CD8-positive, alpha-beta memory T cell (primary cell): ENCODE results near the gene FILIP1L. TPM values are rescaled to one million over a fixed set of nuclear protein-coding genes. Genes with fewer than 3 reads are reported as not detected.

Experiments
- CTCF ChIA-PET: fragments of 350-600 bp; sonication (Branson Sonifier 250); formaldehyde crosslinking; loops from one replicate; lab custom pipeline; 2021; ENCODE audit warnings: antibody characterized with exemption; lab: Charles Lee
- POLR2A ChIA-PET: fragments of 350-600 bp; sonication (Branson Sonifier 250); formaldehyde crosslinking; loops from one replicate; lab custom pipeline; 2021; ENCODE audit warnings: antibody characterized with exemption; lab: Charles Lee
- DNase-seq, 5 donors: peaks; one replicate each; pipeline versions ENCODE4 v3.0.0 to v3.0.0-alpha.2; 2020 to 2022; ENCODE audit warnings: mixed read lengths in 1 of 5
- H3K27ac ChIP-seq: one replicate; pipeline ENCODE4 v1.7.0; 2013; ENCODE audit warnings: low read depth, mild to moderate bottlenecking, low read length, moderate library complexity
- H3K27me3 ChIP-seq: 2 replicates; pipeline ENCODE4 v1.7.0; 2013; ENCODE audit warnings: low read length, mild to moderate bottlenecking; ENCODE audit not compliant: insufficient read depth, poor library complexity, severe bottlenecking
- H3K36me3 ChIP-seq: 2 replicates; pipeline ENCODE4 v1.7.0; 2013; ENCODE audit warnings: mild to moderate bottlenecking, low read length, moderate library complexity; ENCODE audit not compliant: insufficient read depth
- H3K4me1 ChIP-seq: 2 replicates; pipeline ENCODE4 v1.7.0; 2013; ENCODE audit warnings: mild to moderate bottlenecking, low read length, moderate library complexity; ENCODE audit not compliant: insufficient read depth
- H3K4me3 ChIP-seq: 2 replicates; pipeline ENCODE4 v1.7.0; 2013; ENCODE audit warnings: mild to moderate bottlenecking, low read length
- H3K9me3 ChIP-seq: 2 replicates; pipeline ENCODE4 v1.7.0; 2013; ENCODE audit warnings: mild to moderate bottlenecking, low read length
- H3K27ac Mint-ChIP-seq, 8 donors: one replicate each; pipeline ENCODE4 v1.8.0; 2020 to 2021; ENCODE audit warnings: mixed read lengths in 8 of 8, mild to moderate bottlenecking in 6 of 8, inconsistent platforms in 3 of 8, moderate library complexity in 3 of 8
- H3K27me3 Mint-ChIP-seq, 2 donors: one replicate each; pipeline ENCODE4 v1.8.0; 2020 to 2021; ENCODE audit warnings: mixed read lengths in 2 of 2, mild to moderate bottlenecking in 1 of 2, moderate library complexity in 1 of 2
- H3K36me3 Mint-ChIP-seq, 3 donors: one replicate each; pipeline ENCODE4 v1.8.0; 2020 to 2021; ENCODE audit warnings: mixed read lengths in 3 of 3, inconsistent platforms in 1 of 3, mild to moderate bottlenecking in 1 of 3
- H3K4me1 Mint-ChIP-seq, 3 donors: one replicate each; pipeline ENCODE4 v1.8.0; 2020 to 2021; ENCODE audit warnings: mixed read lengths in 3 of 3, inconsistent platforms in 1 of 3, mild to moderate bottlenecking in 1 of 3
- H3K4me3 Mint-ChIP-seq, 7 donors: one replicate each; pipeline ENCODE4 v1.8.0; 2020 to 2021; ENCODE audit warnings: mixed read lengths in 7 of 7, mild to moderate bottlenecking in 6 of 7, moderate library complexity in 4 of 7, inconsistent platforms in 2 of 7
- H3K9me3 Mint-ChIP-seq, 5 donors: one replicate each; pipeline ENCODE4 v1.8.0; 2020 to 2022; ENCODE audit warnings: mixed read lengths in 5 of 5, mild to moderate bottlenecking in 3 of 5, moderate library complexity in 2 of 5, inconsistent platforms in 1 of 5
- polyA plus RNA-seq: library from polyadenylated mRNA; unstranded; fragments of 300-500 nt; fragmentation: Illumina TruSeq; gene quantifications from one replicate; pipeline ENCODE4 v1.2.3, GENCODE V29; 2021
- total RNA-seq, 2 experiments: library from RNA; stranded (reverse); gene quantifications; one replicate each; pipeline ENCODE4 v1.2.3, GENCODE V29; 2021

Gene FILIP1L
- total and polyA plus RNA-seq, 3 experiments from 2014 or later: 0.12 to 0.27 (median 0.20) TPM

DNA sequence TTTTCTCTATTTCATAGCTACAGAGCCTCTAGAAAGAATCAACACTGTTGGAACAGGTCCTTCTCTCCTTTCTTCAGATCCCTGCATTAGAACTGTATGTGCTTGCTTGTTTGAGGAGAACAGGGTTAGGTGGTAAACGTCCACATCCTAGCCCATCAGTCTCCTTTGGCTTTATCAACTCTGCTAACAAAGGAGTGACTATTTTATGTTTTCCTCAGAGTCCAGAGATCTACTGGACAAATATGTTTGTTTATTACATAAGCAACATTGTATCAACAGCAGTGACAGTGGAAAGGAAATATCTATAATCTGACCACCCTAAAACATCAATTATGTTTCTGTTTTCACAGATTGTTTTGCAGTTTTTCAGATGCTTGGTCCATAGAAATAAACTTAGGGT lies 257.0 kb downstream of the FILIP1L start:
- Mint-ChIP-seq H3K9me3 (no peaks in the 10 kb centered on the region), H3K4me1 (no peaks in the 10 kb centered on the region), H3K36me3 (peaks cover 0 to 4% (median 0%) of the 10 kb centered on the region in 3 donors), H3K4me3 (no peak overlapping the region), H3K27ac (no peak overlapping the region), H3K27me3 (peaks cover 0 to 4% of the 10 kb centered on the region in 2 donors)
- Histone ChIP-seq H3K9me3 (no peaks in the 10 kb centered on the region), H3K36me3 (no peaks in the 10 kb centered on the region), H3K4me1 (no peaks in the 10 kb centered on the region), H3K4me3 (no peak overlapping the region), H3K27ac (no peak overlapping the region), H3K27me3 (no peaks in the 10 kb centered on the region)
- no peak for DNase-seq
- POLR2A ChIA-PET: no interaction called here
- CTCF ChIA-PET: interaction anchor here (1.4 kb wide), 1 partner anchor 26 kb away, joined by 4 read pairs; no protein-coding TSS in a partner anchor

DNA sequence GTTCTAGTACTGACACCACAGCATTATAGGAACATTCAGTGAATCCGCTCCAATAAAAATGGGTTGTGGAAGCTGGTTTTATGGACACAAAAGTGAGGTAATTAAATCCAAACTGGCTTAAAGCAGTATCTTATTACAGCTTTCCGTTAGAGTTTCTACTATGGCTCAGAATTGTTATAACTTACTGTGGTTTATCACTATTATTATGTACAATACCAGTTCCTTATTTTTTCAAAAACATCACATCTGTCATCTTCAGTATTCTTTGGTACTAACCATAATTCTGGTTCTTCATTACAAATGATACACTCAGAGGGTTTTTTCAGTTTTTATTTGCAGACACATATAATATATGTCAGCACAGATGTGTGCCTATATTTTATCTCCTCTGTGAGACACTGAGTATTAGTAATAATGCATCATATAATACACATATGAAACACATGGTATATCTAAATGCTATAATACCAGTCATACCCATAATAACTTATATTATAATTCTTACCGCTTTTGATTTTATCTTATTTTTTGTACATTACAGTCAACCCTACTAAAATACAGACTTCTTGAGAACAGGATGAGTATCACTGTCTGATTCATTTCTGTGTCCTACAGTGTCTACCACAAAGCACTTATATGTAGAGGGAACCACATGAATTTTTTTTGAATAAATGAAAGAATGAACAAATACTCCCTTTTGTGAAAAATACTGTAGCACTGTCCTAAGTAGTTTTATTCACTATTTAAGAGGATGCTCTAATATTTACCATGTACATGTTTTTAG lies 257.7 kb downstream of the FILIP1L start:
- Mint-ChIP-seq H3K27me3 (peaks cover 0 to 4% of the 10 kb centered on the region in 2 donors), H3K4me3 (no peak overlapping the region), H3K9me3 (no peaks in the 10 kb centered on the region), H3K27ac (no peak overlapping the region), H3K4me1 (no peaks in the 10 kb centered on the region), H3K36me3 (peaks cover 0 to 4% (median 0%) of the 10 kb centered on the region in 3 donors)
- Histone ChIP-seq H3K27ac (no peak overlapping the region), H3K36me3 (no peaks in the 10 kb centered on the region), H3K9me3 (no peaks in the 10 kb centered on the region), H3K27me3 (no peaks in the 10 kb centered on the region), H3K4me3 (no peak overlapping the region), H3K4me1 (no peaks in the 10 kb centered on the region)
- DNase-seq: no peak
- CTCF ChIA-PET: no interaction called here
- POLR2A ChIA-PET: no interaction called here

DNA sequence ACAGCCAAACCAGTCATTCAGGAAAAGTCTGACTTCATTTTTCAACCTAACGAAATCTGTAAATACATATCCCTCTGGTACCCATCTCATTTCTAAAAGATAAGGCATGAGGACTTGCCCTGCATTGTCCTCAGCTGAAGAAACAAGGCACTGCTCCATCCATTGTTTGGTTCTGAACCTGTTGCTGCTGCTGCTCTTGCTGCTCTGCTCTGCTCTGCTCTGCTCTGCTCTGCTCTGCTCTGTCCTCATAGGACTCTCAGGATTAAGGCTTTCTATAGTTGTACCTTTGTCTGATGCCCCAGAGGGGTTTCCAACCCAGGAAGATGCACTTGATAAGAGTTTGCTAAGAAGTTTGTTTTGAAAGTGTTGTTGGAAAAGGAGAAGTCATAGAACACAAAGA lies 258.4 kb downstream of the FILIP1L start:
- Mint-ChIP-seq H3K4me3 (no peak overlapping the region), H3K27me3 (peaks cover 0 to 4% of the 10 kb centered on the region in 2 donors), H3K4me1 (no peaks in the 10 kb centered on the region), H3K36me3 (peaks cover 0 to 4% (median 0%) of the 10 kb centered on the region in 3 donors), H3K27ac (peak overlapping the region in 1 of 8 donors; percentile 2), H3K9me3 (no peaks in the 10 kb centered on the region)
- CTCF ChIA-PET: no interaction called here
- no peak for DNase-seq
- no peak overlapping the region for H3K4me3 ChIP-seq
- no peaks in the 10 kb centered on the region for H3K27me3 ChIP-seq
- H3K9me3 ChIP-seq: no peaks in the 10 kb centered on the region
- POLR2A ChIA-PET: no interaction called here
- H3K36me3 ChIP-seq: no peaks in the 10 kb centered on the region
- no peak overlapping the region for H3K27ac ChIP-seq
- H3K4me1 ChIP-seq: no peaks in the 10 kb centered on the region

DNA sequence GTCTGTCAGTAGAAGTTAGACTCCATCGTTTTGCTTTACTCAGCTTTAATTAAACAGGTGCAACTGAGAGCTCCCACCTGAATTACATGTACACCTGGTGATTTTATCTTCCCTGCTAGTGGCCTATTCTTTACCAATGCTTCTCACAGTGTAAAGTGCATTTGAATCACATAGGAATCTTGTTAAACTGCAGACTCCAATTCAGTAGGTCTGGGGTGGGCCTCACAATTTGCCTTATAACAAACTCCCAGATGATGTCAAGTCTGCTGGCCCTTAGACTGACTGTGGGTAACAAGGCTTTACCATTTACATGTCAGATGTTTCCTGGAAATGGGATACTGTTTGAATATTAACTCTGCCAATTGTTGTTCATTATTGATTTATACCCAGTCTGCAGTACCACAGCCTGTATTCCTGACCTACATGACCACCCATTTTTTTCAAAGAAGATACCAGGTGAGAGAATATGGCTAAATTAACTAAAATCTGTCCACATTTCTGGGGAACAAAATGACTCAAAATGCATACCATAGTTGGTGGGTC lies 259.5 kb downstream of the FILIP1L start:
- H3K36me3 Mint-ChIP-seq: peaks cover 0 to 4% (median 0%) of the 10 kb centered on the region in 3 donors
- Histone ChIP-seq H3K4me1 (no peaks in the 10 kb centered on the region), H3K9me3 (no peaks in the 10 kb centered on the region), H3K27ac (no peak overlapping the region), H3K36me3 (no peaks in the 10 kb centered on the region), H3K4me3 (no peak overlapping the region), H3K27me3 (no peaks in the 10 kb centered on the region)
- CTCF ChIA-PET: no interaction called here
- no peak overlapping the region for H3K27ac Mint-ChIP-seq
- no peak for DNase-seq
- POLR2A ChIA-PET: no interaction called here
- H3K4me3 Mint-ChIP-seq: no peak overlapping the region
- peaks cover 0 to 4% of the 10 kb centered on the region in 2 donors for H3K27me3 Mint-ChIP-seq
- no peaks in the 10 kb centered on the region for H3K9me3 Mint-ChIP-seq
- H3K4me1 Mint-ChIP-seq: no peaks in the 10 kb centered on the region

DNA sequence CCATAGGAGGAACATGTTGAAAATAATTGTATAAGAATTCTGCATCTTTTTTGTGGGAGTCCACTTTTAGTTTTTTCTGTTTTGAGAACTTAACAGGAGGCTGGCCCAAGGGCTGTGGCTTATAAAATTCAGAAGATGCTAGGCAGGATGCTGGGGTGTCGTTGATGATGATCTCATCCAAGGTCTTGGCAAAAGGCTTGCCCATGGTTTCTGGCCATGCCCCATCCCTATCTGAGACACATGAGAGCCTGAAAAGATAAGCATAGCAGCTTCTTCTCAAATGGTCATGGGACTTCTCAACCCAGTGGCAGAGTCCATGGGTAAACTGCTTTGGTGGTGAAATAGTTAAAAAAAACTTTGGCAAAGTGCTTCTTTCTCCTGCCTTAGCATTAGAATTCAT lies 261.4 kb downstream of the FILIP1L start:
- Mint-ChIP-seq H3K4me1 (no peaks in the 10 kb centered on the region), H3K4me3 (no peak overlapping the region)
- CTCF ChIA-PET: no interaction called here

DNA sequence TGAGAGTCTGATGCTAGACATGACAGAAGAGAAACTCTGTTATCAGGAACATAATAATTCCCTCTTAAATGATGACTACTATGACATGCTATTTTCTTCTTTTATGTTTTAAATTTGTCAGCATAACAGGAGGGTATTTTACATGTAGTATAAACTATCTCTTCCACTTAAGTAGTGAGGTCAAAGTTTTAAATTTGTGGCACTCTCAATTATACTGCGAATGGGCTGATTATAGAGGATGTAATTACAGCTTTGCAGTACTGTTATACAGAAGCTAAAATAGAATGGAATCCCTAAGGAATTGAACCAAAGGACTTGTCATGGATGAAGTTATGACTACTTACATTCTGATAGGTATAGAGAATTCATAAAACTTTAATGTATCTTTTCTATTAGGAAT lies 262.3 kb downstream of the FILIP1L start:
- H3K27me3 Mint-ChIP-seq: peaks cover 0 to 5% of the 10 kb centered on the region in 2 donors
- H3K27ac Mint-ChIP-seq: no peak overlapping the region
- Histone ChIP-seq H3K4me1 (no peaks in the 10 kb centered on the region), H3K27me3 (no peaks in the 10 kb centered on the region), H3K36me3 (no peaks in the 10 kb centered on the region), H3K27ac (no peak overlapping the region), H3K4me3 (no peak overlapping the region), H3K9me3 (no peaks in the 10 kb centered on the region)
- H3K9me3 Mint-ChIP-seq: no peaks in the 10 kb centered on the region
- DNase-seq: no peak
- CTCF ChIA-PET: no interaction called here
- H3K4me3 Mint-ChIP-seq: no peak overlapping the region
- H3K4me1 Mint-ChIP-seq: no peaks in the 10 kb centered on the region
- H3K36me3 Mint-ChIP-seq: peaks cover 0 to 4% (median 0%) of the 10 kb centered on the region in 3 donors
- POLR2A ChIA-PET: no interaction called here

More for the DNA sequence above, 261.4 kb downstream of the FILIP1L start:
- no peak overlapping the region for H3K4me3 ChIP-seq
- Mint-ChIP-seq H3K27me3 (peaks cover 0 to 5% of the 10 kb centered on the region in 2 donors), H3K27ac (no peak overlapping the region), H3K36me3 (peaks cover 0 to 4% (median 0%) of the 10 kb centered on the region in 3 donors), H3K9me3 (no peaks in the 10 kb centered on the region)
- H3K27ac ChIP-seq: no peak overlapping the region
- POLR2A ChIA-PET: interaction anchor here (0.6 kb wide), 1 partner anchor 410 kb away, joined by 4 read pairs; no protein-coding TSS in a partner anchor
- no peaks in the 10 kb centered on the region for H3K9me3 ChIP-seq
- no peak for DNase-seq
- no peaks in the 10 kb centered on the region for H3K36me3 ChIP-seq
- no peaks in the 10 kb centered on the region for H3K4me1 ChIP-seq
- H3K27me3 ChIP-seq: no peaks in the 10 kb centered on the region

DNA sequence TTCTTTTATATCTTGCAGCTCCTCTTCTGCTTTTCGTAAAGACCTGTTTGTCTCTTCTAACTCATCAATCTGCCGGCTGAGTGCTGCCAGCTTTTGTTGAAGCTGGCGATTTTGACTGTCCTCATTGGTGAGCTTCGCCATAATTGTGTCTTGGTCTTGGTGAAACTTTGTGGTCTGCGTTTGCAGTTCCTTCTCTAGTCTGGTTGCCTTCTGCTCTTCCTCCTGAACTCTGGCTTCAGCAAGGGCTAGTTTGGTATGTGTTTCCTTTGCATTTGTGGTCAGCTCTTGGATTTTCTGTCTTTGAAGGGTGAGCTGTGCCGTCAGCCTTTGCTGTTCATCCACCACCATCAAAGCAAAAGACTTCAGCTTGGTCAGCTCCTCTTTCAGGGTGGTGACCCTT lies 263.7 kb downstream of the FILIP1L start:
- H3K27ac Mint-ChIP-seq: no peak overlapping the region
- no peak overlapping the region for H3K4me3 ChIP-seq
- DNase-seq: no peak
- H3K9me3 Mint-ChIP-seq: no peaks in the 10 kb centered on the region
- H3K27me3 Mint-ChIP-seq: peaks cover 0 to 2% of the 10 kb centered on the region in 2 donors
- no peaks in the 10 kb centered on the region for H3K4me1 ChIP-seq
- peaks cover 0 to 2% (median 0%) of the 10 kb centered on the region in 3 donors for H3K36me3 Mint-ChIP-seq
- no peak overlapping the region for H3K27ac ChIP-seq
- CTCF ChIA-PET: interaction anchor here (0.9 to 1.5 kb wide), 2 partner anchors 10 to 19 kb away, joined by 3 to 5 read pairs; no protein-coding TSS in a partner anchor
- no peaks in the 10 kb centered on the region for H3K9me3 ChIP-seq
- no peaks in the 10 kb centered on the region for H3K27me3 ChIP-seq
- no peaks in the 10 kb centered on the region for H3K36me3 ChIP-seq
- H3K4me3 Mint-ChIP-seq: no peak overlapping the region
- POLR2A ChIA-PET: no interaction called here
- H3K4me1 Mint-ChIP-seq: no peaks in the 10 kb centered on the region

DNA sequence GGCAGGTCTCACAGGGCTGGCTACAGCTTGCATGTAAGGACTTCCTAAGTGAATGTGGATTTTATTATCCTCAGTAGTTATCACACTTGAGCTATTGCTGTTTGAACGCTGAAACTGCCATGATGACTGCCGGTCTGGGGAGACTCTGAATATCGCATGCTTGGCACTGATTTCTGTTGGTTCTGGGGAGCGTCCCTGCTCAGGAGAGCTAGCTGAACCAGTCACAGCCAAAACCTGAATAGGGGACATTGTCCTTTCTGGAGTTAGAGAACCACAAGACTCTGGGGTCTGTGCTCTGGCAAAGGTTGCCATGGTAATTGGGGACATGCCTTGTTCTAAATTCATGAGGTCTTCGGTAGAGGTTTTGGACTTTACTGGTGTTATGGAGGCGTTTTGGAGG lies 265.9 kb downstream of the FILIP1L start:
- no peak overlapping the region for H3K27ac ChIP-seq
- H3K9me3 ChIP-seq: no peaks in the 10 kb centered on the region
- H3K4me1 ChIP-seq: no peaks in the 10 kb centered on the region
- H3K27me3 ChIP-seq: no peaks in the 10 kb centered on the region
- CTCF ChIA-PET: interaction anchor here (1.9 kb wide), 1 partner anchor 40 kb away, joined by 4 read pairs; no protein-coding TSS in a partner anchor
- no peak for DNase-seq
- Mint-ChIP-seq H3K4me3 (no peak overlapping the region), H3K27me3 (peaks cover 0 to 2% of the 10 kb centered on the region in 2 donors), H3K36me3 (no peaks in the 10 kb centered on the region), H3K9me3 (no peaks in the 10 kb centered on the region), H3K4me1 (peaks cover 0 to 1% (median 0%) of the 10 kb centered on the region in 3 donors), H3K27ac (no peak overlapping the region)
- H3K36me3 ChIP-seq: no peaks in the 10 kb centered on the region
- no peak overlapping the region for H3K4me3 ChIP-seq
- POLR2A ChIA-PET: no interaction called here
